NOMO-1 (cell line): ENCODE measurements around the gene MAU2.
"Not testable (repeated sequence)": the region's sequence is repeated elsewhere in the genome, so short reads cannot be mapped to it uniquely, and the experiment has no call there.

Source experiments
- DNase-seq, 2 experiments: peaks; one replicate each; lab custom pipeline; 2025; ENCODE audit not compliant: unreplicated experiment in 2 of 2; lab: John Stamatoyannopoulos, UW

MAU2 gene

GRCh38 chr19:19381007-19381926, 60.6 kb downstream of the MAU2 start:
- DNase-seq = peak in 1 of 2 experiments; percentile 58

DNA sequence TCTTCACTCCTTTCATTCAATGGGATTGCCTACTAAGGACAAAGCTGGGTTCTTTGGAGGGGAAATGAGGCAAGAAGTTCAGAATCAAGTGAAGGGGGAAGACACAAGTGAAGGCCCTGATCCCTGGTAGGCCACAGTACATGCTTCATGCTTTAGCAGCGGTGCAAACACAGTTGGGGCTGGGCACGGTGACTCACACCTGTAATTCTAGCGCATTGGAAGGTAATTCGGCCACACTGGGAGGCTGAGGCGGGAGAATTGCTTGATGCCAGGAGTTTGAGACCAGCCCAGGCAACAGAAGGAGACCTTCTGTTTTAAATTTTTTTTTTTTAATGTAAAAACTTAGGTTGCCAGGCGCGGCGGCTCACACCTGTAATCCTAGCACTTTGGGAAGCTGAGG, 61.5 kb downstream of the MAU2 start:
- no peak for DNase-seq

- DNase-seq = no peak
Observed at GRCh38 chr19:19384486-19384885, 63.9 kb downstream of the MAU2 start.

DNA sequence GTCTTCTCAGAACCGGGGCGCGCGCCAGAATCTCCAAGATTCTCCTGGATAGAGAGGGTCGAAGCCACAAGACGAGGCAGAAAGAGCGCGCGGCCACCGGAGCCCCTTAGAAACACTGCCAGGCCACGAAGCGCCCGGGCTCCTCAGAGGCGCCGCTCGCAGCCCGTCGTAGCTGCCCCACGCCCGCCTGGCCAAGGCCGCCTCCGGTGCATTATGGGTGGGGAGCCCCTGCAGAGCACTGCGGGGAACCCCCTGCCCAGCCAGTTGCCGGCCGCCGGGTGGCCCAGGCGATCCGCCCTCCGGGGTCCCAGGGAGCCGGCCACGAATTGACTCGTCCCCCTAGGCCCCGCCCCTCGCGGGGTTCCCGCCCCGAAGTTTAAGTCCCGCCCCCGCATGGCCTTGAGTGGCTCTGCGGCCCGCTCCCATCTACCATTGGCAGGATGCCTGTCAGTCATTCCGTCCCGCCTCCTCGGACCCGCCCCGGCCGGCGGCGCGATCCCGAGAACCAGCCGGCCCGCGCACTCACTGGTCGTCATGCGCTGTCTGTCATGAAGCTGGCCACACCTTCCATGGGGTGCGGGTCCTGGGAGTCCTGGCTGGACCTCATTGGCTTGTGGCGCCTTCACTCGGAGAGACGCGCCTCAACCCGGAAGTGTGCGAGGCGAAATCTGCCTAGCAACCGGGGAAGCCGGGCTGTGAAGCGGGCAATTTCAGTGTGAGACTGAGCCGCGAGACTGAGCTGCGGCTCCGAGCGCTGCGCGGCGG, 64.7 kb downstream of the MAU2 start:
- peak; percentile 98 for DNase-seq

DNA sequence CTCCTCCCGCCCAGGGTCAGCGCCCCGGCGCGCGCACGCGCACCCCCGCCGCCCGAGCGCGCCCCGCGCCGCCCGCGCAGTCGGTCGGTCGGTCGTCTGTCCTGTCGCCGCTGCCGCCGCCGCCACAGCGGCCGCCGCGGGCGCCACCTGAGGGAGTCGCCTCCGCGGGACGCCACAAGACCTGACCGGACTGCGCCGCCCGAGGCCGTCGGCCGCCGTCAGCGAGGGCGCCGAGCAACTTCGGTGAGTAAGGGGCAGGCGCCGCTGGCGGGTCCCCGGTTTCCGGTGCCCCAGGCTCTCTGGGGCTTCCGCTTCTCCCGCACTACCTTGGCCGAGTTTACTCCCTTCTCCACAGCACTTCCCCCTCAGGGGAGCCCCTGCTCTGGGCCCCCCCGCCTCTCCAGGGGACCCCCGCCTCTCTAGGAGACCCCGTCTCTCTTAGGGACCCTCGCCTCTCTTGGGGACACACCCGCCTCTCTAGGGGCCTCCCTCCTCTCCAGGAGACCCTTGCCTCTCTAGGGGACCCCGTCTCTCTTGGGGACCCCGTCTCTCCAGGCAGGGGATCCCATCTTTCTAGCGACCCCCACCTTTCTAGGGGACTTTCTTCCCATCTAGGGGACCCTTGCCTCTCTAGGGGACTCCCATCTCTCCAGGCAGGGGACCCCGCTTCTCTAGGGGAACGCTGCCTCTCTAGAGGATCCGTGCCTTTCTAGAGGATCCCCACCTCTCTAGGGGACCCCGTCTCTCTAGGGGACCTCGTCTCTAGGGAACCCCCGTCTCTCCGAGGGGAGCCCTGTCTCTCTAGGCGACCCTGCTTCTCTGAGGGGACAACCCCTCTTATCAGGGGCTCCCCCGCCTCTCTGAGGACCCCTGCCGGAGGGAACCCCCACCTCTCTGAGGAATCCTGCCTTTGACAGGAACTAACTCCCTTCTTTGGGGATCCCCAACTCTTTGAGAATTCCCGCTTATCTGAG, 65.6 kb downstream of the MAU2 start:
- DNase-seq = peak; percentile 45 to 59

- DNase-seq = no peak
Observed at GRCh38 chr19:19387108-19387507, 66.5 kb downstream of the MAU2 start.

GRCh38 chr19:19388568-19389555, 68.2 kb downstream of the MAU2 start:
- DNase-seq = no peak

GRCh38 chr19:19389683-19390082, 69.1 kb downstream of the MAU2 start:
- DNase-seq = not testable (repeated sequence)

DNA sequence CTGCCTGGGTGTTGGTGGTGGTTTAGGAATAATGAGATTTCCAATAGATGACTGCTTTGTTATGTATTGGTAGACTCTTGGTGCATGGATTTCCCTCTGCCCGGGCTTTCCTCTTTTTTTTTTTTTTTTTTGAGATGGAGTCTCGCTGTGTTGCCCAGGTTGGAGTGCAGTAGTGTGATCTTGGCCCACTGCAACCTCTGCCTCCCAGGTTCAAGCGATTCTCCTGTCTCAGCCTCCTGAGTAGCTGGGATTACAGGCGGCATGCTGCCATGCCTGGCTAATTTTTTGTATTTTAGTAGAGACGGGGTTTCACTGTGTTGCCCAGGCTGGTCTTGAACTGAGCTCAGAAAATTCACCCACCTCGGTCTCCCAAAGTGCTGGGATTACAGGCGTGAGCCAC, 73.7 kb downstream of the MAU2 start:
- not testable (repeated sequence) for DNase-seq

DNA sequence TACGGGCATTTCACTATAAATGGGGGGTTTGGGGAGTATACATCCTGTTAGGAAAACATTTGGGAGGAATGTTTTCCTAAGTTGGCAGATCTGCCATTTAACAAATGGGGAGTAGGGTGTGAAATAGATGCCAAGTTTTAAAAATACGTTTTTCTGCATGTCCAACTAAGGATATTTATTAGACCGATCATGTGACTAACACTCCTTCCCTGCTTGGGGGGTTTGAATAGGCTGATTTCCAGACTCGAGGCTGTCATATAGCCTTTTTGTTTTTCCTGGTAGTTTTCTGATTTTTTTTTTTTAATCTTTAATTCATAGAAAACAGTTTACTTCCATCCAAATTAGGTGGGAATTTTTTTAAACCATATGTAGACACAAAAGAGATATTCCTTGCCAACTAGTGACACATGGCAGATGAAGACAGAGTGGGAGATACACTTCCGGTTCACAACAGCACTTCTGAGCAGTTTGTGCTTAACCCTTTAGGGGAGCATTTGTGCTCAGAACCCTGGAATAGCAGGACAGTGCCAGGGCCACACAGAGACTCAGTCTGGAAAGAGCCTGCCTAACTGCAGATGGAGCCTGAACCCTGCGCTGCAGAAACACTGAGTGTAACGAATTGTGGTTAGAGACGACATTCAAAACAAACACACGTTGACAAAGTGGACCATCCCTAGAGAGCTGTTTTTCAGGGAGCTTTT, 79.3 kb downstream of the MAU2 start:
- DNase-seq = no peak

- peak; percentile 55 to 76 for DNase-seq
Observed at GRCh38 chr19:19402656-19403372, 82.2 kb downstream of the MAU2 start.

DNA sequence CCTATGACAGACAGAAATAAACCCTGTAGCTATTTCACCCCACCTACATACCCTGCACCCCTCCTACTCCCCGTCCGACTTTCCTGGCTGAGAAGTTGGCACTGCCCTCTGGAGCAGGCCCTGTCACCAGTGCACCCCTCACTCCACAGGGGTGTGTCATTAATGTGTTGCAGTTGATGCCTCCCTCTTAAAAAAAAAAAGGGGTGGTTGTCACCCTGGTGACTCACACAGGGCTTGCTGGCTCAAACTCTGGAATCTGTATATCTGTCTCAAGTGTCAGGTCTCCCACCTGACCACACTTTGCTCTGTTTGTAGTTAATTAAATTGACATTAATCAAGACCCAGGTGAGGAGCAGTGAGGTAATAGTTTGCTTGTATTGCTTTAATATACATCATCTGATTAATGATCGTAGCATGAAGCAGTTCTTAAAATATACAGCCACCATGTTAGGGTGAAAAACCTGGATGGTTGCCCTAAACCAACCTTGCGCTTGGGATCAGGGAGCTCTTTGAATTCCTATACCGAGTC, 82.8 kb downstream of the MAU2 start:
- peak; percentile 10 to 34 for DNase-seq

- DNase-seq = peak; percentile 74 to 91
Observed at GRCh38 chr19:19404879-19405860, 84.5 kb downstream of the MAU2 start, which contains the start of gene GATAD2A. Gene GATAD2A, plus strand, starts transcription at chr19:19405675. Its CDS starts 59,671 bp downstream, at chr19:19465346.

GRCh38 chr19:19405971-19406877, 85.6 kb downstream of the MAU2 start:
- no peak for DNase-seq

GRCh38 chr19:19406878-19407632, 86.4 kb downstream of the MAU2 start:
- peak; percentile 15 to 48 for DNase-seq
